Subcutaneous adipose tissue (tissue), 4 donors: ENCODE results near the gene SNX27. TPM values are rescaled to one million over a fixed set of nuclear protein-coding genes. Genes with fewer than 3 reads are reported as not detected.

ENCODE experiments used
- total RNA-seq, 4 donors: library from RNA; depleted of rRNA; stranded (reverse); fragments of >200 nt; gene quantifications; one replicate each; pipeline ENCODE4 v1.1.0, GENCODE V29; 2016
- TF ChIP-seq, protein P1 (sequence below): fragments of 450-650 bp; IDR thresholded peaks from one replicate; pipeline ENCODE4 v1.5.1; 2016; ENCODE audit warnings: low read depth, mild to moderate bottlenecking, control low read depth, antibody characterized with exemption, moderate library complexity

Gene SNX27
- total RNA-seq, 4 donors from 2014 or later: 30.0 to 62.2 (median 46.6) TPM

DNA sequence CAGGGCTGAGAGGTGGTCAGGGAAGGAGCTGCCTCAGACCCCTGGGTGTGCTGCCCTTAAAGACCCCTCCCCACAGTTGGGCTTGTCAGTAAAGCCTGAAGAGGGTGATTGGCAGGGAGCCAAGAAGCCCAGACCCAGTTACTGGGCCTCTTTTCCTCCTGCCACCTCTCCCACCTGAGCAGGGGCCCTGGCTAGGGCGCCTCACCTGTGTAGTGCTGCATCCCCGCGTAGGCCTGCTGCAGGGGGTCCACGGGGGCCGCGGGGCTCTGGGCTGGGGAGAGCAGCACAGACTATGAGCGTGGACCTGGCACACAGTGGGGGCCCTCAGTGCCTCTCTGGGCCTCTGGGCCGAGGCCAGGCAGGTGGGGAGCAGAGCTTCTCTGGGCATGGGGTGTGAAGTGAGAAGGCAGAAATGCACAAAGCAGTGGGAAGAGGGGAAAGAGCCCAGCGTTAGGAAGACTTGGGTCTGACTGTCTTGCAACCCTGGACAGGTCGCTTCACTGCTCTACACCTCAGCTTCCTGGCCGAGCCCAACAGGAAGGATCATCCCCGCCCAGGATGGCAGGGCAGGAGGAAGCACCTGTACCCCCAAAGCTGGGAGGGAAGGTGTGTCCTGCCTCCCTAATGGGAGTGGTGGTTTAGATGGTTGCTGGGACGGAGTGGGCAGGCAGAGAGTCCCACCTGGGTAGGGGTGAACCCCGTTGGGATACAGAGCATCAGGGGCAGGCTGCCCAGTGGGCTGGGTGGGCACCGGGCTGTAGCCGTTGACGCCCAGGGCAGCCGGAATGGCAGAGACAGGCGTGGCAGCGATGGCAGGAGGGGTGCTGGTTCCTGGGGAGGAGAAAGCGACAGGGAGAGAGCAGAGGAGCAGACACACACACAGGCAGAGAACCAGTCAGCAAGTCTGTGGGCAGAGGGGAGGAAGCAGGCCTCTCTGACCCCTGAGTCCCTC, 94.9 kb downstream of the SNX27 start:
- TF ChIP-seq, protein P1, sequence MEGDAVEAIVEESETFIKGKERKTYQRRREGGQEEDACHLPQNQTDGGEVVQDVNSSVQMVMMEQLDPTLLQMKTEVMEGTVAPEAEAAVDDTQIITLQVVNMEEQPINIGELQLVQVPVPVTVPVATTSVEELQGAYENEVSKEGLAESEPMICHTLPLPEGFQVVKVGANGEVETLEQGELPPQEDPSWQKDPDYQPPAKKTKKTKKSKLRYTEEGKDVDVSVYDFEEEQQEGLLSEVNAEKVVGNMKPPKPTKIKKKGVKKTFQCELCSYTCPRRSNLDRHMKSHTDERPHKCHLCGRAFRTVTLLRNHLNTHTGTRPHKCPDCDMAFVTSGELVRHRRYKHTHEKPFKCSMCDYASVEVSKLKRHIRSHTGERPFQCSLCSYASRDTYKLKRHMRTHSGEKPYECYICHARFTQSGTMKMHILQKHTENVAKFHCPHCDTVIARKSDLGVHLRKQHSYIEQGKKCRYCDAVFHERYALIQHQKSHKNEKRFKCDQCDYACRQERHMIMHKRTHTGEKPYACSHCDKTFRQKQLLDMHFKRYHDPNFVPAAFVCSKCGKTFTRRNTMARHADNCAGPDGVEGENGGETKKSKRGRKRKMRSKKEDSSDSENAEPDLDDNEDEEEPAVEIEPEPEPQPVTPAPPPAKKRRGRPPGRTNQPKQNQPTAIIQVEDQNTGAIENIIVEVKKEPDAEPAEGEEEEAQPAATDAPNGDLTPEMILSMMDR: no peak

DNA sequence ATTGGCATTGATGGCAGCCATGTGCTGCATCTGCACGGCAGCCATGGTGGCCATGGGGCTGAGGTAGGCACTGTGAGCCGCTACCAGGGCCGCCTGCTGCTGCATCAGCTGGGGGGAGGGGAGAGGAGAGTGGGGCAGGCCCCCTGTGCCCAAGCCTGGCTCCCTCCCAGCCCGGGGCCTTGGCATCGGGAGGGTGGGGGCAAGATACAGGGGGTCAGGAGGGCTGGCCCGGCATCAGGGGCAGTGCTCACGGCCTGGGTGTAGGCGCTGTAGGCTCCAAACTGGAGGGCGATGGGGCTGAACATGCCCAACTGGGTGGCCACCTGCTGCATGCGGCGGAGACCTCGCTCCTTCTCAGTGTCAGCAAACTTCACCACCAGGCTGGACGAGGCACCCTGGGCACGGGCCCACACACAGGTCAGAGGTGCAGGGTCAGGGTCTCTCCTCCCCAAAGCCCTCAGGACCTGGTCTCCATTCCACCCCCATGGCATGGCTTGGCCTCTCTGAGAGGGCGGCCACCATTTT, 95.8 kb downstream of the SNX27 start:
- TF ChIP-seq, protein P1: no peak

DNA sequence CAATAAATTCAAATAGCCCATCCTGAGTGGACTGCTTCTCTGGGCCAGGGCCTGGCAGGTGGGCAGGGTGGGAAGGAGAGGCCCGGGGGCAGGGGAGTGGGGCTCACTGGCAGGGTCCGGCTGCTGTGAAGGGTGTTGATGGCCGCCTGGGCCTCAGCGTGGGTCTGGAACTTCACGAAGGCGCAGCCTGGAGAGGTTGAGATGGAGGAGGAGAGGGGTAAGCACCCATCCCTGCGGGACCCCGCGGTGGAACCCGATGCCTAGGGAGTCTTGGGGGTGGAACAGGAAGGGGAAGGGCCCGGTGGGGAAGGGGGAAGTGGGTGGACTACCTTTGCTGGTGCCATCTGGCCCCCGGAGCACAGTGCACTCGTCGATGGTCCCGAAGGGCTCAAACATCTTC, 97.0 kb downstream of the SNX27 start:
- TF ChIP-seq, protein P1: no peak

DNA sequence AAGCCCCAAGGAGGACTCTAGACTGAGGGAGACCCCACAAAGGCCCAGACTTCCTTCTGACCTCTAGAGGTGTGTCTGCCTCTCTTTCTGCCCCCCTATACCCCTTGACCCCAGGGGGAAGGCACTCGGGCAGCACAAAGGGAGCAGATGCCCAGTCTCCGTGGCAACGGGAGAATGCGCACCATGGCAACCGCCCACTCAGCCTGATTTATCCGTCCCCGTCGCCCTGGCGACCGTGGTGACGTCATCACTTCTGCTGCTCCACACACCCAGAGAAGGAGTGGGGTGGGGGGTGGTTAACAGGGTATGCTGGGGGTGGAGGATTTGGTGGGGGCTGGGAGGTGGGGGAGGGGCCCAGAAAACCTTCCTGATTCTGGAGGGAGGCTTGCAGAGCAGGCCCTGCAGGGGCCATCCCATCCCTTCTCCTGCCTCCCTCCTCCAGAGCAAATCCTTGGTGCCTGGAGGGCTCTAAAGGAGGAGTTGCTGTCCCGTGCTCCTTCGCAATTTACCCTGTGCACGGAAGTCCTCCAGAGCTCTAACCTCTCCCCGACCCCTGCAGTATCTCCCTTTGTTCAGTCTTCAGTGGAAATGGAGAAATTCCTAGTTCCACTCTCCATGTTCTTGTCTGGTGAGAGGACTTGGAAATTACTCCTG, 98.5 kb downstream of the SNX27 start:
- TF ChIP-seq, protein P1: no peak

DNA sequence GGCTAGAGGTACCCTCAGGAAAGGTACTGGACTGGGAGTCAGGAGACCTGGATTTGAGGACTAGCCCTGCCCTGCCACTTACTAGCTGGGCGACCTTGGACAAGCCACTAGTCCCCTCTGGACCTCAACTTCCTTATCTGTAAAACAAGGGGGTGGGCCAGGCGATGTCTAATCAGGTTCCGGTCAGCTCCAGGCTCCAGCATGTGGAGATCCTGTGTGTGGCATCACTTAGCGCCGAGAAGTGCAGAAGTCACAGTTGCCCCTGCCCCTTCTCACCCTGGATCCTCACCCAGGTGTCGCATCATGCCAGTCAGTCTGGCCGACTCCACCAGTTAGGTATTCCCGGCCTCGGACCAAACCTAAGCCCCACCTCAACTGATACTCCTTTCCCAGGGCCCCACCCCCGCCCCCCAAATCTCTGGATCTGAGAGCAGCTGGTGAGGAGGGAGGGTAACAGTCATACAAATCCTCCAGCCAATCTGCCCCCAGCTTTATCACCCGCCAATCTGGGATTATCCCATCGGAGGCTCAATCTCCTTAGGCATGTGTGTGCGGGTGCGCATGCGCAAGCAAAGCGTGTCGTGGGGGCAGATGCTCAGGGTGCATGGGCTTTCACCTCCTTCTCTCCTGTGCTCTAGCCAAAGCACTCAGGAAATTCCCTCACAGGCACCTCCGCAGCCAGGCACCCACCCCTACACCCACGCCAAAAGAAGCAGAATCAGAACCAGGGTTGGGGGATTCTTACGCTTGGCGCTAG, 99.4 kb downstream of the SNX27 start:
- TF ChIP-seq, protein P1: no peak

DNA sequence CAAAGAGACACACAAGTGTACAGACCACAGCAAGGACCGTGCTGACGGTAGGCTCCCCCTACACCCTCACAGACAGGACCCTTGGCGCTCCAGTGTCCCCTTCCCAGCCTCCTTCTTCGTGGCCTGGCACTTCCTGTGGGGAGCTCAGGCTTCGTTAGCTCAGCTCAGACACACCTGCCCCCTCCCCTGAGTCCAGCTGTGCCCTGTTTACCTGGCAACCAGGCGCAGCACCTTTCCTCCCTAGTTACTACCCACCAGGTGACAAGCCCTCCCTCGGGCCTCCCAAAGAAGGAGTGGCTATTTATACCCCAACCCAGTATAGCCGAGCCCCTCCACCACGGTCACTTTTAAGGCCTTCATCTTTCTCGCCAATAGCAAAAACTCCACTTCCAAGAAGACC, 100.1 kb downstream of the SNX27 start:
- TF ChIP-seq, protein P1: no peak
